GM23338 (cell line): ENCODE data around the gene ACAD11. TPM values are rescaled to one million over a fixed set of nuclear protein-coding genes. Genes with fewer than 3 reads are reported as not detected.
"Not testable (repeated sequence)": the region's sequence is repeated elsewhere in the genome, so short reads cannot be mapped to it uniquely, and the experiment has no call there.

Experiments
- ATAC-seq: fragments of 200-7000 bp; cut with Tn5 transposase; 3 replicates; pipeline ENCODE4 v1.9.1; 2020
- DNase-seq: peaks from one replicate; pipeline ENCODE4 v3.0.0-alpha.2; 2015; ENCODE audit warnings: low spot score
- H2AFZ ChIP-seq: fragments of 200-600 bp; sonication (generic); 2 replicates; pipeline ENCODE4 v1.8.0; 2016; ENCODE audit warnings: antibody characterized with exemption, mild to moderate bottlenecking, moderate library complexity
- H3F3A ChIP-seq: fragments of 200-600 bp; sonication (generic); replicated peaks from 2 replicates; pipeline ENCODE4 v1.8.0; 2017; ENCODE audit warnings: antibody characterized with exemption, mixed run types, low read depth
- H3K27ac ChIP-seq: fragments of 200-600 bp; sonication (generic); 2 replicates; pipeline ENCODE4 v1.6.1; 2016; ENCODE audit warnings: low read depth
- H3K27me3 ChIP-seq: fragments of 200-600 bp; sonication (generic); 2 replicates; pipeline ENCODE4 v1.8.0; 2016; ENCODE audit warnings: mild to moderate bottlenecking, mixed run types, moderate library complexity; ENCODE audit not compliant: insufficient read depth
- H3K36me3 ChIP-seq: fragments of 200-600 bp; sonication (generic); 2 replicates; pipeline ENCODE4 v1.8.0; 2016; ENCODE audit warnings: mild to moderate bottlenecking; ENCODE audit not compliant: insufficient read depth
- H3K4me1 ChIP-seq: fragments of 200-600 bp; sonication (generic); 2 replicates; pipeline ENCODE4 v1.8.0; 2016; ENCODE audit warnings: mild to moderate bottlenecking, moderate library complexity; ENCODE audit not compliant: insufficient read depth
- H3K4me2 ChIP-seq: fragments of 200-600 bp; sonication (generic); 2 replicates; pipeline ENCODE4 v1.7.1; 2017; ENCODE audit warnings: mixed run types
- H3K4me3 ChIP-seq: fragments of 200-600 bp; sonication (generic); 2 replicates; pipeline ENCODE4 v1.6.1; 2016; ENCODE audit warnings: mixed run types
- H3K79me2 ChIP-seq: fragments of 200-600 bp; sonication (generic); replicated peaks from 2 replicates; pipeline ENCODE4 v1.8.0; 2017; ENCODE audit warnings: mild to moderate bottlenecking; ENCODE audit not compliant: insufficient read depth
- H3K9me2 ChIP-seq: fragments of 200-600 bp; sonication (generic); 2 replicates; pipeline ENCODE4 v1.8.0; 2017; ENCODE audit not compliant: insufficient read depth
- H4K20me1 ChIP-seq: fragments of 200-600 bp; sonication (generic); replicated peaks from 2 replicates; pipeline ENCODE4 v1.8.0; 2017; ENCODE audit warnings: mild to moderate bottlenecking; ENCODE audit not compliant: insufficient read depth
- H3K27ac Mint-ChIP-seq: 2 replicates; pipeline ENCODE4 v1.8.0; 2020; ENCODE audit warnings: inconsistent platforms, mild to moderate bottlenecking, moderate library complexity, mixed read lengths
- H3K27me3 Mint-ChIP-seq: 3 replicates; pipeline ENCODE4 v1.8.0; 2022; ENCODE audit warnings: low read depth, mild to moderate bottlenecking, moderate library complexity, mixed read lengths, inconsistent platforms; ENCODE audit not compliant: insufficient read depth, poor library complexity
- H3K36me3 Mint-ChIP-seq: 3 replicates; pipeline ENCODE4 v1.8.0; 2021; ENCODE audit warnings: low read depth, mild to moderate bottlenecking, inconsistent platforms, moderate library complexity, mixed read lengths
- H3K4me1 Mint-ChIP-seq: 3 replicates; pipeline ENCODE4 v1.8.0; 2020; ENCODE audit warnings: mild to moderate bottlenecking, inconsistent platforms, mixed read lengths
- H3K4me3 Mint-ChIP-seq: 3 replicates; pipeline ENCODE4 v1.8.0; 2021; ENCODE audit warnings: moderate library complexity, mild to moderate bottlenecking, inconsistent platforms, mixed read lengths
- H3K9me3 Mint-ChIP-seq: 3 replicates; pipeline ENCODE4 v1.8.0; 2020; ENCODE audit warnings: moderate library complexity, mild to moderate bottlenecking, inconsistent platforms, mixed read lengths
- CREB1 ChIP-seq: fragments of 250-450 bp; sonication (Bioruptor Pico); IDR thresholded peaks from 2 replicates; pipeline ENCODE4 v1.5.0; 2020; ENCODE audit warnings: low read depth, mild to moderate bottlenecking, moderate library complexity
- ZNF114 ChIP-seq: fragments of 250-450 bp; sonication (Bioruptor Pico); IDR thresholded peaks from 2 replicates; pipeline ENCODE4 v1.5.0; 2020; ENCODE audit warnings: mild to moderate bottlenecking, moderate library complexity
- ZNF331 ChIP-seq: fragments of 250-450 bp; sonication (Bioruptor Pico); IDR thresholded peaks from 2 replicates; pipeline ENCODE4 v1.5.0; 2020; ENCODE audit warnings: low read depth, mild to moderate bottlenecking, moderate library complexity
- polyA plus RNA-seq: library from polyadenylated mRNA; unstranded; fragments of >200 nt; fragmentation: Nextera tagmentation; extraction: Ambion mirVana; gene quantifications from 2 replicates; pipeline ENCODE4 v1.2.1, GENCODE V29; 2016
- total RNA-seq: library from RNA; depleted of rRNA; stranded (reverse); fragments of >200 nt; shearing (Covaris generic); gene quantifications from 2 replicates; pipeline ENCODE4 v1.2.3, GENCODE V29; 2014
- TF ChIP-seq, protein P1 (sequence below): fragments of 250-450 bp; sonication (Bioruptor Pico); IDR thresholded peaks from 2 replicates; pipeline ENCODE4 v1.5.0; 2020; ENCODE audit warnings: mild to moderate bottlenecking, moderate library complexity

Gene ACAD11
- total and polyA plus RNA-seq, 2 experiments from 2014 or later: 11.4 to 17.1 TPM

DNA sequence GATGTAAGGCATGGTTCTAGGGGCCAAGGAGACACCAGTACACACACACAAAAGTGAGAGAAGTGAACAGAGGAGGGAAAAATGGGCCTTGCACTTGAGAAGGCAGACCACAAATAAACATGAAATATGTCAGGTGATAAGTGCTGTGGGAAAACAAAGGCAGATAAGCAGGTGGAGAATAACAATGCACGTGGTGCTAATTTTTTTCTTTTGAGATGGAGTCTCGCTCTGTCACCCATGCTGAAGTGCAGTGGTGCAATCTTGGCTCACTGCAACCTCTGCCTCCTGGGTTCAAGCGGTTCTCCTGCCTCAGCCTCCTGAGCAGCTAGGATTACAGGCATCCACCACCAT, 103.6 kb downstream of the ACAD11 start:
- H3K27me3 ChIP-seq, H2AFZ ChIP-seq, H3K27ac Mint-ChIP-seq, H3K4me2 ChIP-seq, H3F3A ChIP-seq, H3K4me3 ChIP-seq, H3K4me3 Mint-ChIP-seq, H3K27ac ChIP-seq, H3K27me3 Mint-ChIP-seq, H3K9me2 ChIP-seq, H4K20me1 ChIP-seq, DNase-seq, H3K9me3 Mint-ChIP-seq, H3K36me3 Mint-ChIP-seq, H3K79me2 ChIP-seq, ATAC-seq, H3K36me3 ChIP-seq: not testable (repeated sequence)
- H3K4me1 Mint-ChIP-seq: peaks cover 30% of the 10 kb centered on the region
- H3K4me1 ChIP-seq: peaks cover 17% of the 10 kb centered on the region; the same call in 1 of the 2 replicates

DNA sequence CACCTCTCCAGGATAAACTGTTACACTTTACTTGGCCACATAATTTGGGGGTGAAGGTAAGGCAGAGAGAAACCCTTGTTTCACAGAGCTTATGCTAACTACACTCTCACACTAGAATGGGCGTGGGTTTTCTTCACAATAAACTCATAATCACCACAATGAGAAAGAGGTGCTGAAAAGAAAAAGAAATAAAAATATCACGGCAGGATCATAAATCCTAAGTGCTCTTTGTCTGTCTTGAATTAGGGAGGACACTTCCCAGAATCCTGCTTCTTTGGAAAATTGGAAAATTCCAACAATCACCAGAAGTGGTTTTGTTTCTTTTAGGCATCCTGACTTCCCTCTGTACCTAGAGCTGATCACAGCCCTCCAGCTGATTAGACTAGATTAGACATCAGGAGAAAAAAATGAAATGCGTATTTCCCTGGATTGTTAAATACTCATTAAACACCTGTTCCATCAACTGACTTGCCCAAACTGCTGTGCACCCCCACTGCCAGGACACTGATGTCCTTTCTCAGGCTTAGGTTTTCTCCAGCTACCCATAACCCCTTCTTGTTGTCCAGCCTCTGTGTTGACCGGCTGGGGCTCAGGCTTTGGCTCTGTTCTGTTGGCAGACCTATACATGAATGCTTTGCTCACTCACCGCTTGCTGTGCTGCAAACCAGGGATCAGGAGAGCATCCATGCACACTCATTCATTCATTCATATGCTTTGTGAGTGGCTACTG, 104.1 kb downstream of the ACAD11 start:
- H3K4me3 Mint-ChIP-seq: no peak overlapping the region
- no peaks in the 10 kb centered on the region for H3K9me3 Mint-ChIP-seq
- no peaks in the 10 kb centered on the region for H3K36me3 Mint-ChIP-seq
- H3K79me2 ChIP-seq: no peaks in the 10 kb centered on the region
- H3K36me3 ChIP-seq: no peaks in the 10 kb centered on the region
- peaks cover 26% of the 10 kb centered on the region for H3K4me1 Mint-ChIP-seq
- H3K4me3 ChIP-seq: no peak overlapping the region
- no peaks in the 10 kb centered on the region for H3F3A ChIP-seq
- ATAC-seq (no peak), DNase-seq (no peak)
- H3K27ac Mint-ChIP-seq: no peak overlapping the region
- no peaks in the 10 kb centered on the region for H3K27me3 Mint-ChIP-seq
- H4K20me1 ChIP-seq: no peaks in the 10 kb centered on the region
- H3K9me2 ChIP-seq: no peaks in the 10 kb centered on the region
- H3K27ac ChIP-seq: no peak overlapping the region
- H3K4me1 ChIP-seq: peaks cover 17% of the 10 kb centered on the region; the same call in 1 of the 2 replicates
- H3K27me3 ChIP-seq: no peaks in the 10 kb centered on the region
- TF ChIP-seq CREB1 (CRISPR knock-in tag) (no peak), ZNF331 (no peak), ZNF114 (no peak)
- TF ChIP-seq, protein P1, sequence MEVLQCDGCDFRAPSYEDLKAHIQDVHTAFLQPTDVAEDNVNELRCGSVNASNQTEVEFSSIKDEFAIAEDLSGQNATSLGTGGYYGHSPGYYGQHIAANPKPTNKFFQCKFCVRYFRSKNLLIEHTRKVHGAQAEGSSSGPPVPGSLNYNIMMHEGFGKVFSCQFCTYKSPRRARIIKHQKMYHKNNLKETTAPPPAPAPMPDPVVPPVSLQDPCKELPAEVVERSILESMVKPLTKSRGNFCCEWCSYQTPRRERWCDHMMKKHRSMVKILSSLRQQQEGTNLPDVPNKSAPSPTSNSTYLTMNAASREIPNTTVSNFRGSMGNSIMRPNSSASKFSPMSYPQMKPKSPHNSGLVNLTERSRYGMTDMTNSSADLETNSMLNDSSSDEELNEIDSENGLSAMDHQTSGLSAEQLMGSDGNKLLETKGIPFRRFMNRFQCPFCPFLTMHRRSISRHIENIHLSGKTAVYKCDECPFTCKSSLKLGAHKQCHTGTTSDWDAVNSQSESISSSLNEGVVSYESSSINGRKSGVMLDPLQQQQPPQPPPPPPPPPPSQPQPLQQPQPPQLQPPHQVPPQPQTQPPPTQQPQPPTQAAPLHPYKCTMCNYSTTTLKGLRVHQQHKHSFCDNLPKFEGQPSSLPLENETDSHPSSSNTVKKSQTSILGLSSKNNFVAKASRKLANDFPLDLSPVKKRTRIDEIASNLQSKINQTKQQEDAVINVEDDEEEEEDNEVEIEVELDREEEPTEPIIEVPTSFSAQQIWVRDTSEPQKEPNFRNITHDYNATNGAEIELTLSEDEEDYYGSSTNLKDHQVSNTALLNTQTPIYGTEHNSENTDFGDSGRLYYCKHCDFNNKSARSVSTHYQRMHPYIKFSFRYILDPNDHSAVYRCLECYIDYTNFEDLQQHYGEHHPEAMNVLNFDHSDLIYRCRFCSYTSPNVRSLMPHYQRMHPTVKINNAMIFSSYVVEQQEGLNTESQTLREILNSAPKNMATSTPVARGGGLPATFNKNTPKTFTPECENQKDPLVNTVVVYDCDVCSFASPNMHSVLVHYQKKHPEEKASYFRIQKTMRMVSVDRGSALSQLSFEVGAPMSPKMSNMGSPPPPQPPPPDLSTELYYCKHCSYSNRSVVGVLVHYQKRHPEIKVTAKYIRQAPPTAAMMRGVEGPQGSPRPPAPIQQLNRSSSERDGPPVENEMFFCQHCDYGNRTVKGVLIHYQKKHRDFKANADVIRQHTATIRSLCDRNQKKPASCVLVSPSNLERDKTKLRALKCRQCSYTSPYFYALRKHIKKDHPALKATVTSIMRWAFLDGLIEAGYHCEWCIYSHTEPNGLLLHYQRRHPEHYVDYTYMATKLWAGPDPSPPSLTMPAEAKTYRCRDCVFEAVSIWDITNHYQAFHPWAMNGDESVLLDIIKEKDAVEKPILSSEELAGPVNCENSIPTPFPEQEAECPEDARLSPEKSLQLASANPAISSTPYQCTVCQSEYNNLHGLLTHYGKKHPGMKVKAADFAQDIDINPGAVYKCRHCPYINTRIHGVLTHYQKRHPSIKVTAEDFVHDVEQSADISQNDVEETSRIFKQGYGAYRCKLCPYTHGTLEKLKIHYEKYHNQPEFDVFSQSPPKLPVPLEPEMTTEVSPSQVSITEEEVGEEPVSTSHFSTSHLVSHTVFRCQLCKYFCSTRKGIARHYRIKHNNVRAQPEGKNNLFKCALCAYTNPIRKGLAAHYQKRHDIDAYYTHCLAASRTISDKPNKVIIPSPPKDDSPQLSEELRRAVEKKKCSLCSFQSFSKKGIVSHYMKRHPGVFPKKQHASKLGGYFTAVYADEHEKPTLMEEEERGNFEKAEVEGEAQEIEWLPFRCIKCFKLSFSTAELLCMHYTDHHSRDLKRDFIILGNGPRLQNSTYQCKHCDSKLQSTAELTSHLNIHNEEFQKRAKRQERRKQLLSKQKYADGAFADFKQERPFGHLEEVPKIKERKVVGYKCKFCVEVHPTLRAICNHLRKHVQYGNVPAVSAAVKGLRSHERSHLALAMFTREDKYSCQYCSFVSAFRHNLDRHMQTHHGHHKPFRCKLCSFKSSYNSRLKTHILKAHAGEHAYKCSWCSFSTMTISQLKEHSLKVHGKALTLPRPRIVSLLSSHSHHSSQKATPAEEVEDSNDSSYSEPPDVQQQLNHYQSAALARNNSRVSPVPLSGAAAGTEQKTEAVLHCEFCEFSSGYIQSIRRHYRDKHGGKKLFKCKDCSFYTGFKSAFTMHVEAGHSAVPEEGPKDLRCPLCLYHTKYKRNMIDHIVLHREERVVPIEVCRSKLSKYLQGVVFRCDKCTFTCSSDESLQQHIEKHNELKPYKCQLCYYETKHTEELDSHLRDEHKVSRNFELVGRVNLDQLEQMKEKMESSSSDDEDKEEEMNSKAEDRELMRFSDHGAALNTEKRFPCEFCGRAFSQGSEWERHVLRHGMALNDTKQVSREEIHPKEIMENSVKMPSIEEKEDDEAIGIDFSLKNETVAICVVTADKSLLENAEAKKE: no peak
- H2AFZ ChIP-seq: no peak overlapping the region
- peak overlapping the region; percentile 38; the same call in 1 of the 2 replicates for H3K4me2 ChIP-seq
